GM18520 (cell line): ENCODE measurements around the gene ASAP2.
"Not testable (repeated sequence)": the region's sequence is repeated elsewhere in the genome, so short reads cannot be mapped to it uniquely, and the experiment has no call there.

Experiments
- ATAC-seq: cut with Tn5 transposase; IDR thresholded peaks from one replicate; pipeline ENCODE4 v1.9.1; 2021; ENCODE audit not compliant: unreplicated experiment

The ASAP2 gene

GRCh38 chr2:9250091-9250490, 43.5 kb downstream of the ASAP2 start:
- ATAC-seq = no peak

GRCh38 chr2:9250498-9251153, 44.0 kb downstream of the ASAP2 start:
- no peak for ATAC-seq

GRCh38 chr2:9251154-9252001, 44.8 kb downstream of the ASAP2 start:
- ATAC-seq = no peak

- no peak for ATAC-seq
Observed at GRCh38 chr2:9252002-9252357, 45.4 kb downstream of the ASAP2 start.

GRCh38 chr2:9255416-9255815, 48.8 kb downstream of the ASAP2 start:
- no peak for ATAC-seq

- ATAC-seq = no peak
Observed at GRCh38 chr2:9256147-9256546, 49.5 kb downstream of the ASAP2 start.

GRCh38 chr2:9256570-9257043, 50.0 kb downstream of the ASAP2 start:
- no peak for ATAC-seq

GRCh38 chr2:9258501-9258900, 51.9 kb downstream of the ASAP2 start:
- ATAC-seq = no peak

- no peak for ATAC-seq
Observed at GRCh38 chr2:9258953-9259399, 52.4 kb downstream of the ASAP2 start.

GRCh38 chr2:9260464-9260918, 53.9 kb downstream of the ASAP2 start:
- no peak for ATAC-seq

- no peak for ATAC-seq
Observed at GRCh38 chr2:9261231-9261883, 54.7 kb downstream of the ASAP2 start.

GRCh38 chr2:9262671-9263171, 56.1 kb downstream of the ASAP2 start:
- ATAC-seq = no peak

- no peak for ATAC-seq
Observed at GRCh38 chr2:9263428-9263827, 56.8 kb downstream of the ASAP2 start.

GRCh38 chr2:9264301-9264700, 57.7 kb downstream of the ASAP2 start:
- ATAC-seq = no peak

- ATAC-seq = no peak
Observed at GRCh38 chr2:9266711-9267110, 60.1 kb downstream of the ASAP2 start.

GRCh38 chr2:9267286-9267685, 60.7 kb downstream of the ASAP2 start:
- ATAC-seq = not testable (repeated sequence)

- ATAC-seq = no peak
Observed at GRCh38 chr2:9268301-9269080, 61.9 kb downstream of the ASAP2 start.

GRCh38 chr2:9269295-9269694, 62.7 kb downstream of the ASAP2 start:
- no peak for ATAC-seq

- no peak for ATAC-seq
Observed at GRCh38 chr2:9269695-9270360, 63.2 kb downstream of the ASAP2 start.

- ATAC-seq = no peak
Observed at GRCh38 chr2:9271091-9271490, 64.5 kb downstream of the ASAP2 start.
